Muscle layer of duodenum (tissue), 2 donors: ENCODE measurements around the gene XYLT2.

Experiments
- H3K27ac ChIP-seq: one replicate; pipeline ENCODE4 v1.7.0; 2013; ENCODE audit warnings: mild to moderate bottlenecking, low read length
- H3K27me3 ChIP-seq: one replicate; pipeline ENCODE4 v1.7.0; 2013; ENCODE audit warnings: low read depth, mild to moderate bottlenecking, control low read depth, low read length
- H3K36me3 ChIP-seq, 2 donors: one replicate each; pipeline ENCODE4 v1.7.0; 2013; ENCODE audit warnings: low read length in 2 of 2, control low read depth in 1 of 2, mild to moderate bottlenecking in 1 of 2; ENCODE audit not compliant: insufficient read depth in 2 of 2, control insufficient read depth in 1 of 2
- H3K4me1 ChIP-seq, 2 donors: one replicate each; pipeline ENCODE4 v1.7.0; 2013; ENCODE audit warnings: low read length in 2 of 2, mild to moderate bottlenecking in 2 of 2, control low read depth in 1 of 2, moderate library complexity in 1 of 2; ENCODE audit not compliant: insufficient read depth in 2 of 2, control insufficient read depth in 1 of 2
- H3K4me3 ChIP-seq, 2 donors: one replicate each; pipeline ENCODE4 v1.7.0; 2013; ENCODE audit warnings: low read length in 2 of 2, low read depth in 1 of 2, mild to moderate bottlenecking in 1 of 2
- H3K9me3 ChIP-seq, 2 donors: one replicate each; pipeline ENCODE4 v1.7.0; 2013; ENCODE audit warnings: low read length in 2 of 2, control low read depth in 1 of 2, mild to moderate bottlenecking in 1 of 2; ENCODE audit not compliant: control insufficient read depth in 1 of 2
- donor health status: healthy.

Gene XYLT2

GRCh38 chr17:50360486-50361115, 14.7 kb downstream of the XYLT2 start:
- Histone ChIP-seq H3K4me1 (peaks cover 0 to 27% of the 10 kb centered on the region in 2 donors), H3K9me3 (no peaks in the 10 kb centered on the region), H3K36me3 (peaks cover 12 to 58% of the 10 kb centered on the region in 2 donors), H3K27ac (no peak overlapping the region), H3K4me3 (no peak overlapping the region), H3K27me3 (no peaks in the 10 kb centered on the region)

- Histone ChIP-seq H3K36me3 (peaks cover 18 to 58% of the 10 kb centered on the region in 2 donors), H3K27ac (no peak overlapping the region), H3K4me1 (peaks cover 0 to 27% of the 10 kb centered on the region in 2 donors), H3K27me3 (no peaks in the 10 kb centered on the region), H3K9me3 (no peaks in the 10 kb centered on the region), H3K4me3 (no peak overlapping the region)
These were observed 15.9 kb downstream of the XYLT2 start for GRCh38 chr17:50361561-50362480.

GRCh38 chr17:50362661-50363060, 16.7 kb downstream of the XYLT2 start:
- peaks cover 0 to 27% of the 10 kb centered on the region in 2 donors for H3K4me1 ChIP-seq
- no peaks in the 10 kb centered on the region for H3K9me3 ChIP-seq
- H3K27ac ChIP-seq, result no peak overlapping the region
- H3K36me3 ChIP-seq, result peaks cover 24 to 58% of the 10 kb centered on the region in 2 donors
- no peak overlapping the region for H3K4me3 ChIP-seq
- no peaks in the 10 kb centered on the region for H3K27me3 ChIP-seq

- H3K36me3 ChIP-seq, result peaks cover 29 to 58% of the 10 kb centered on the region in 2 donors
- no peaks in the 10 kb centered on the region for H3K27me3 ChIP-seq
- H3K4me3 ChIP-seq, result no peak overlapping the region
- H3K27ac ChIP-seq, result no peak overlapping the region
- peaks cover 0 to 27% of the 10 kb centered on the region in 2 donors for H3K4me1 ChIP-seq
- H3K9me3 ChIP-seq, result no peaks in the 10 kb centered on the region
These were observed 17.5 kb downstream of the XYLT2 start for GRCh38 chr17:50363217-50364060.

DNA sequence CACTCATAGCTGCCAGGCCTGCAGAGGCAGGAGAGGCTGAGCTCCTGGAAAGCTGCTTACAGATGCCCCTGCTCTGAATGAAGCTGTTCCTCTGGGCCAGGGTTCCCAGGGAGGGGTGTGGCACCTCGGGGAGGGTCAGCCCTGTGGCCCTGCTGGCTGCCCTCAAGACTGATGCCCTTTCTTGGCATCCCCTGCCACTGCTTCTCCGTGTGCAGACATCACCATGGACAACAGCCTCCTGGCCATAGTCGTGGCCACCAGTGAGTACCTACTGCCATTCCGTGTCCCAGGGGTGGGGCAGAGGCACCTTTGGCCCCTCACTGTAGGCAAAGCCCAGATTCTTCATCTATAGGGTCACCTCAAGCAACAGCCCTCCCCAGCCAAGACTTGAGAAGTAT, 18.1 kb downstream of the XYLT2 start:
- H3K36me3 ChIP-seq, result peaks cover 29 to 58% of the 10 kb centered on the region in 2 donors
- peaks cover 0 to 25% of the 10 kb centered on the region in 2 donors for H3K4me1 ChIP-seq
- no peaks in the 10 kb centered on the region for H3K9me3 ChIP-seq
- H3K27me3 ChIP-seq, result no peaks in the 10 kb centered on the region
- H3K27ac ChIP-seq, result no peak overlapping the region
- no peak overlapping the region for H3K4me3 ChIP-seq

- Histone ChIP-seq H3K36me3 (peaks cover 35 to 57% of the 10 kb centered on the region in 2 donors), H3K4me3 (no peak overlapping the region), H3K9me3 (no peaks in the 10 kb centered on the region), H3K27me3 (no peaks in the 10 kb centered on the region), H3K27ac (no peak overlapping the region), H3K4me1 (peaks cover 0 to 20% of the 10 kb centered on the region in 2 donors)
These were observed 18.8 kb downstream of the XYLT2 start for GRCh38 chr17:50364715-50365114.

- Histone ChIP-seq H3K4me1 (peaks cover 0 to 20% of the 10 kb centered on the region in 2 donors), H3K9me3 (no peaks in the 10 kb centered on the region), H3K27ac (no peak overlapping the region), H3K27me3 (no peaks in the 10 kb centered on the region), H3K4me3 (no peak overlapping the region), H3K36me3 (peaks cover 40 to 57% of the 10 kb centered on the region in 2 donors)
These were observed 19.2 kb downstream of the XYLT2 start for GRCh38 chr17:50365165-50365564.

- Histone ChIP-seq H3K4me3 (no peak overlapping the region), H3K27ac (no peak overlapping the region), H3K36me3 (peaks cover 44 to 60% of the 10 kb centered on the region in 2 donors), H3K9me3 (no peaks in the 10 kb centered on the region), H3K4me1 (peaks cover 0 to 22% of the 10 kb centered on the region in 2 donors), H3K27me3 (no peaks in the 10 kb centered on the region)
These were observed 19.9 kb downstream of the XYLT2 start for GRCh38 chr17:50365649-50366393.

GRCh38 chr17:50367401-50367800, 21.5 kb downstream of the XYLT2 start:
- H3K27ac ChIP-seq, result no peak overlapping the region
- H3K4me1 ChIP-seq, result peaks cover 0 to 37% of the 10 kb centered on the region in 2 donors
- H3K9me3 ChIP-seq, result no peaks in the 10 kb centered on the region
- H3K36me3 ChIP-seq, result peaks cover 44 to 55% of the 10 kb centered on the region in 2 donors
- no peaks in the 10 kb centered on the region for H3K27me3 ChIP-seq
- no peak overlapping the region for H3K4me3 ChIP-seq

DNA sequence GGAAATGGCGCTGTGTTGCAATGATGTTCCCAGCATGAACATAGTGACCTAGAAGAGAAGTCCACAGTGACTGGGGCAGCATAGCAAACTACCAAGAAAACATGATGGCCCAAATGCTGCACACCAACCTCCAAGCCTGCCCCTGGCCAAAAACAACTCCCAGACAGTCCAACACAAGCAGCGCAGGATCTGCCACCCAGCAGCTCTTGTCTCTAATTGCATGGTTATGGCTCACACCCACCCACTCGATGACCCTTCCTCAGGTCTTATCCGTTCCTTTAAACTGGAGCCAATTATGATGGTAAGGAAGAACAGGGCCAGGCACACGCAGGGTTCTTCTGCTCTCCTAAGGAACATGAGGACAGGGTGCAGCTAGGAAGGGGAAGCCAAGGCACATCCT, 24.1 kb downstream of the XYLT2 start:
- peaks cover 3 to 21% of the 10 kb centered on the region in 2 donors for H3K4me1 ChIP-seq
- H3K27me3 ChIP-seq, result no peaks in the 10 kb centered on the region
- H3K36me3 ChIP-seq, result peaks cover 44 to 55% of the 10 kb centered on the region in 2 donors
- H3K27ac ChIP-seq, result no peak overlapping the region
- H3K4me3 ChIP-seq, result no peak overlapping the region
- H3K9me3 ChIP-seq, result no peaks in the 10 kb centered on the region
